Measurements from ENCODE around the gene TMEM191B. TPM values are rescaled to one million over a fixed set of nuclear protein-coding genes. Genes with fewer than 3 reads are reported as not detected.
"Not testable (repeated sequence)": the region's sequence is repeated elsewhere in the genome, so short reads cannot be mapped to it uniquely, and the experiment has no call there.

The TMEM191B gene
- total and polyA plus RNA-seq, 9 donors = 0.11 to 0.89 (median 0.56) TPM; not detected in 3

- not testable (repeated sequence) for DNase-seq; H3K9me3 ChIP-seq (replicated peaks; ENCODE audit: control insufficient read depth, low read depth, low read length); H3K27me3 ChIP-seq (ENCODE audit: control insufficient read depth, insufficient read depth, low read length); H3K27ac ChIP-seq (ENCODE audit: low read length); H3K4me3 ChIP-seq (ENCODE audit: low read length); H3K4me1 ChIP-seq (ENCODE audit: control insufficient read depth, insufficient read depth, low read length); H3K36me3 ChIP-seq (ENCODE audit: control insufficient read depth, insufficient read depth, low read length)
- no CpG with 5 or more reads among the region's 57 CpGs for WGBS (ENCODE audit: insufficient coverage)
Observed at GRCh38 chr22:18529416-18530145, 2.0 kb downstream of the TMEM191B start.

GRCh38 chr22:18533633-18534032 lies 6.0 kb downstream of the TMEM191B start:
- DNase-seq; H3K4me1 ChIP-seq (ENCODE audit: control insufficient read depth, insufficient read depth, low read length); H3K9me3 ChIP-seq (replicated peaks; ENCODE audit: control insufficient read depth, low read depth, low read length); H3K27me3 ChIP-seq (ENCODE audit: control insufficient read depth, insufficient read depth, low read length); H3K27ac ChIP-seq (ENCODE audit: low read length); H3K36me3 ChIP-seq (ENCODE audit: control insufficient read depth, insufficient read depth, low read length); H3K4me3 ChIP-seq (ENCODE audit: low read length): not testable (repeated sequence)
- no CpG with 5 or more reads among the region's 11 CpGs for WGBS (ENCODE audit: insufficient coverage)

- not testable (repeated sequence) for H3K9me3 ChIP-seq (replicated peaks; ENCODE audit: control insufficient read depth, low read depth, low read length); H3K27ac ChIP-seq (ENCODE audit: low read length); DNase-seq; H3K4me1 ChIP-seq (ENCODE audit: control insufficient read depth, insufficient read depth, low read length); H3K36me3 ChIP-seq (ENCODE audit: control insufficient read depth, insufficient read depth, low read length); H3K27me3 ChIP-seq (ENCODE audit: control insufficient read depth, insufficient read depth, low read length); H3K4me3 ChIP-seq (ENCODE audit: low read length)
- no CpG with 5 or more reads among the region's 12 CpGs for WGBS (ENCODE audit: insufficient coverage)
Observed at GRCh38 chr22:18534315-18534714, 6.7 kb downstream of the TMEM191B start.

GRCh38 chr22:18539994-18540393 lies 12.4 kb downstream of the TMEM191B start:
- H3K4me1 ChIP-seq (ENCODE audit: control insufficient read depth, insufficient read depth, low read length); DNase-seq; H3K4me3 ChIP-seq (ENCODE audit: low read length); H3K36me3 ChIP-seq (ENCODE audit: control insufficient read depth, insufficient read depth, low read length); H3K27ac ChIP-seq (ENCODE audit: low read length); H3K27me3 ChIP-seq (ENCODE audit: control insufficient read depth, insufficient read depth, low read length); H3K9me3 ChIP-seq (replicated peaks; ENCODE audit: control insufficient read depth, low read depth, low read length): not testable (repeated sequence)
- no CpG with 5 or more reads among the region's 6 CpGs for WGBS (ENCODE audit: insufficient coverage)

GRCh38 chr22:18543400-18543799 lies 15.8 kb downstream of the TMEM191B start:
- not testable (repeated sequence) for H3K36me3 ChIP-seq (ENCODE audit: control insufficient read depth, insufficient read depth, low read length); DNase-seq; H3K4me3 ChIP-seq (ENCODE audit: low read length); H3K27ac ChIP-seq (ENCODE audit: low read length); H3K9me3 ChIP-seq (replicated peaks; ENCODE audit: control insufficient read depth, low read depth, low read length); H3K27me3 ChIP-seq (ENCODE audit: control insufficient read depth, insufficient read depth, low read length); H3K4me1 ChIP-seq (ENCODE audit: control insufficient read depth, insufficient read depth, low read length)
- no CpG with 5 or more reads among the region's 11 CpGs for WGBS (ENCODE audit: insufficient coverage)

- not testable (repeated sequence) for DNase-seq; H3K4me1 ChIP-seq (ENCODE audit: control insufficient read depth, insufficient read depth, low read length); H3K27ac ChIP-seq (ENCODE audit: low read length); H3K36me3 ChIP-seq (ENCODE audit: control insufficient read depth, insufficient read depth, low read length); H3K4me3 ChIP-seq (ENCODE audit: low read length); H3K9me3 ChIP-seq (replicated peaks; ENCODE audit: control insufficient read depth, low read depth, low read length); H3K27me3 ChIP-seq (ENCODE audit: control insufficient read depth, insufficient read depth, low read length)
- no CpG with 5 or more reads among the region's 13 CpGs for WGBS (ENCODE audit: insufficient coverage)
Observed at GRCh38 chr22:18544615-18545014, 17.0 kb downstream of the TMEM191B start.

- no CpG with 5 or more reads among the region's 13 CpGs for WGBS (ENCODE audit: insufficient coverage)
Observed at GRCh38 chr22:18549458-18550179, 22.0 kb downstream of the TMEM191B start.

GRCh38 chr22:18551046-18551445 lies 23.4 kb downstream of the TMEM191B start:
- DNase-seq; H3K9me3 ChIP-seq (replicated peaks; ENCODE audit: control insufficient read depth, low read depth, low read length): not testable (repeated sequence)
- no CpG with 5 or more reads among the region's 7 CpGs for WGBS (ENCODE audit: insufficient coverage)

More at GRCh38 chr22:18549458-18550179, 22.0 kb downstream of the TMEM191B start:
- H3K9me3 ChIP-seq (replicated peaks; ENCODE audit: control insufficient read depth, low read depth, low read length); H3K4me3 ChIP-seq (ENCODE audit: low read length); H3K27ac ChIP-seq (ENCODE audit: low read length); H3K36me3 ChIP-seq (ENCODE audit: control insufficient read depth, insufficient read depth, low read length); DNase-seq; H3K27me3 ChIP-seq (ENCODE audit: control insufficient read depth, insufficient read depth, low read length); H3K4me1 ChIP-seq (ENCODE audit: control insufficient read depth, insufficient read depth, low read length): not testable (repeated sequence)

GRCh38 chr22:18552839-18553597 lies 25.4 kb downstream of the TMEM191B start:
- not testable (repeated sequence) for H3K4me3 ChIP-seq (ENCODE audit: low read length); H3K27me3 ChIP-seq (ENCODE audit: control insufficient read depth, insufficient read depth, low read length); H3K4me1 ChIP-seq (ENCODE audit: control insufficient read depth, insufficient read depth, low read length); DNase-seq; H3K36me3 ChIP-seq (ENCODE audit: control insufficient read depth, insufficient read depth, low read length); H3K9me3 ChIP-seq (replicated peaks; ENCODE audit: control insufficient read depth, low read depth, low read length); H3K27ac ChIP-seq (ENCODE audit: low read length)
- no CpG with 5 or more reads among the region's 19 CpGs for WGBS (ENCODE audit: insufficient coverage)

More at GRCh38 chr22:18551046-18551445, 23.4 kb downstream of the TMEM191B start:
- H3K4me1 ChIP-seq (ENCODE audit: control insufficient read depth, insufficient read depth, low read length); H3K4me3 ChIP-seq (ENCODE audit: low read length); H3K36me3 ChIP-seq (ENCODE audit: control insufficient read depth, insufficient read depth, low read length); H3K27me3 ChIP-seq (ENCODE audit: control insufficient read depth, insufficient read depth, low read length); H3K27ac ChIP-seq (ENCODE audit: low read length): not testable (repeated sequence)

All from muscle of leg (tissue), 11 donors.